GM12874 (cell line): ENCODE results near the gene RFPL1.
"Not testable (repeated sequence)": the region's sequence is repeated elsewhere in the genome, so short reads cannot be mapped to it uniquely, and the experiment has no call there.

Source experiments
- TF ChIP-seq, protein P1 (sequence below): IDR thresholded peaks from 2 replicates; pipeline ENCODE4 v1.5.1; 2011; ENCODE audit warnings: low read depth, mild to moderate bottlenecking, control low read depth, low read length, moderate library complexity; ENCODE audit not compliant: insufficient read depth

The RFPL1 gene

DNA sequence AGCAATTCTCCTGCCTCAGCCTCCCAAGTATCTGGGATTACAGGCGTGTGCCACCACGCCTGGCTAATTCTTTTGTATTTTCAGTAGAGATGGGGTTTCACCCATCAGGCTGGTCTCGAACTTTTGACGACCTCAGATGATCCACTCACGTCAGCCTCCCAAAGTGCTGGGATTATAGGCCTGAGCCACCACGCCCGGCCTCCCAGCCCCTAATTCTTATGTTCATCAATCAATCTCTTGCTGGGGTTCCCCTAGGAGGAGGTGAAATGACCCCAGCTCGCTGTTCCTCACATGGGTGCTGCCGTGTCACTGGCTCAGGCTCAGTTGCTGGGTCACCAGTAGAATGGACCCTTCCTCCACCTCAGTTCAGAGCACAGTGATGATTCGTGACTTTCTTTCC is at the start of gene RFPL1:
RFPL1 (plus strand) TSS at position 301 of the 400 bp plus-strand sequence.
- TF ChIP-seq, protein P1, sequence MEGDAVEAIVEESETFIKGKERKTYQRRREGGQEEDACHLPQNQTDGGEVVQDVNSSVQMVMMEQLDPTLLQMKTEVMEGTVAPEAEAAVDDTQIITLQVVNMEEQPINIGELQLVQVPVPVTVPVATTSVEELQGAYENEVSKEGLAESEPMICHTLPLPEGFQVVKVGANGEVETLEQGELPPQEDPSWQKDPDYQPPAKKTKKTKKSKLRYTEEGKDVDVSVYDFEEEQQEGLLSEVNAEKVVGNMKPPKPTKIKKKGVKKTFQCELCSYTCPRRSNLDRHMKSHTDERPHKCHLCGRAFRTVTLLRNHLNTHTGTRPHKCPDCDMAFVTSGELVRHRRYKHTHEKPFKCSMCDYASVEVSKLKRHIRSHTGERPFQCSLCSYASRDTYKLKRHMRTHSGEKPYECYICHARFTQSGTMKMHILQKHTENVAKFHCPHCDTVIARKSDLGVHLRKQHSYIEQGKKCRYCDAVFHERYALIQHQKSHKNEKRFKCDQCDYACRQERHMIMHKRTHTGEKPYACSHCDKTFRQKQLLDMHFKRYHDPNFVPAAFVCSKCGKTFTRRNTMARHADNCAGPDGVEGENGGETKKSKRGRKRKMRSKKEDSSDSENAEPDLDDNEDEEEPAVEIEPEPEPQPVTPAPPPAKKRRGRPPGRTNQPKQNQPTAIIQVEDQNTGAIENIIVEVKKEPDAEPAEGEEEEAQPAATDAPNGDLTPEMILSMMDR: not testable (repeated sequence)

DNA sequence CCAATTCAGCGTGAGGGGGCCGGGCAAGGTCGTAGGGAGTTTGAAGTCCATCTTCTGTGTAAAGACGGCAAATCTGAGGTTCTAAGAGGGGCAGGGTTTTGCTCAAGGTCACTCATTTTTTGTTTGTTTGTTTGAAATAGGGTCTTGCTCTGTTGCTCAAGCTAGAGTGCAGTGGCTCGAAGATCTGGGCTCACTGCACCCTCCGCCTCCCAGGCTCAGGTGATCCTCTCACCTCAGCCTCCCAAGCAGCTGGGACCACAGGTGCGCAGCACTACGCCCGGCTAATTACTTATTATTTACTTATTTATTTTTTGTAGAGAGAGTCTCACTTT is 49.7 kb upstream of the RFPL1 start:
- TF ChIP-seq, protein P1: no peak

DNA sequence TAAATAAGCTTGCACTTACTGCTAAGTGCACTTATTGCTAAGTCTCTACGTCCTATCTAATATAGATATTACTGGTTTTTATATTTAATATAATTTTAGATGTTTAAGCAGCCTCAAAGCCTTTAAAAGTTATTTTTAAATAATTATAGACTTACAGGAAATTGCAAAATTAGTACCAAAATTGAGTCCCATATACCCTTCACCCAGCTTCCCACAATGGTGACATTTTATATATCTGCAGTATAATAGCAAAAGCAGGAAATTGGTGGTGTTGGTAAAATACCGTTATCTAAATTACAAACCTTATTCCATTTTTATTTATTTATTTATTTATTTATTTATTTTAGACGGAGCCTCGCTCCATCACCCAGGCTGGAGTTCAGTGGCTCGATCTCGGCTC is 48.1 kb upstream of the RFPL1 start:
- TF ChIP-seq, protein P1: no peak

DNA sequence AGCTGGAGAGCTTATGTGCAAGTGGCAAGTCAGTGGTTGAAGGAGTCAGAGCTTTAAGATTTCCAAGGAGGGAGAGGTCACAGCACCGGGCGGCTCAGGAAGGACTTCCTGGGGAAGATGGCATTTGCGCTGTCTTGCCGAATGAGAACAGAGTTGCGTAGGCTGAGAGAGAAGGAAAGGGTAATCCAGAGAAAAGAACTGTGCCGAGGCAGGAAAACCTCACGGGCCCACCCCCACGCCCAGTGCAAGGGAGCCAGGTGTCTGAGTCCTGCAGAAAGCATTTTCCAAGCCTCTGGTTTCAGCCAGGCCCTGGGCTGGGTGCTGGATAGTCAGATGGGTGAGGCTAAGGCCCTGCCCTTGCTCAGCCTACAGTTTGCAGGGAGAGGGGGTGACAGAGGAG is 46.8 kb upstream of the RFPL1 start:
- TF ChIP-seq, protein P1: no peak

DNA sequence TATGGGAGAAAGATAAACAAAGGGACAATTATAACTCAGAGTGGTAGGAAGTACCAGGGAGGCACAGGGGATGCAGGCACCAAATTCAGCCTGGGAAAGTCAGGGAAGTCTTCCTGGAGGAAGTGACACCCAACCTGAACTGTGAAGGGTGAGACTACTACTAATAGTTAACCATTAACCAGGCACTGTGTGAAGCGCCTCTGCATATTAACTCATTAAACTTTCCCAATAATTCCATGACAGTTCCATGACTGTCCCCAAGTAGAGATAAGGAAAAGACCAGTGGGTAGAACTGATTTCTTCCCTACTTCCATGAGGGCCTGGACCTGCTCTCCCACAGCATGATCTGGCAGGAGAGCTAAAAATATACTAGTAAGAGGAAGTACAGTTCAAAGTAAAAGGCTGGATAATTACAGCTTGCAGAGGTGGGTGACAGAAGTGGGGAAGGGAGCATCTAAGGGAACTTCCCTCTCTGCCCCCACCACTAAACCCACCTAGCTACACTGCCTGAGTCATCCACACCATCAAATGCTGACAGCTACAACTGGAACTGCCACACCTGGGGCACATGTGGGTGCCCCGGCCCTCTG is 45.3 kb upstream of the RFPL1 start:
- TF ChIP-seq, protein P1: no peak

DNA sequence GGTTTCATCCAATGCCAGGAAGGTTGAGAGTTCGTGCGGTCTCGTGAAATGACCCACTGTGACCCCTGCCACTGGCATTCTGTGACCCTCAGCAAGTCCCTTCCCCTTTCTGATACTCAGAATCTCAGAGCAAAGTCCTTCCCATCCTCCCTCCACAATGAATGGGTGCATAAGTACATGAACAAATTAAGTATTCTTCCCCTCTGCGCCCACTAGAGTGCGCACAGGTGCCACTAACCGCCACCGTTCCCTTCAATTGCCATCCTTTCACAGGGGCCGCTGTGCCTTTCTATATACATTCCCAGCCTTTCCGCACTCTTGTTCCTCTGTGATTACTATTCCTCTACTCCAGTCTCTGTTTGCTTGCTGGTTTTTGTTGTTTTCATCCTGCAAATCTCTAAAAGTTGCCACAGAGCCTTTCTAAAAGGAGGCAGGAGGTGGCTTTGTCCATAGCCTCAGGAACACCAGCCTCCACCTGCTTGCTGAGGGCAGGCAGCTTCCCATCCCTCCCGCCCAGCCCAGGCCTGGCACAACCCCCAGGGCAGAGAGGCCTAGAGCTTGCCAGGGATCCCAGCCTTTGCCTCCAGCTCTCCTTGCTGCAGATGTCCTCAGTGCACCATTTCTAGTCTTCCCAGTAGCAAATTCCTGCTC is 43.3 kb upstream of the RFPL1 start:
- TF ChIP-seq, protein P1: peak; percentile 83

DNA sequence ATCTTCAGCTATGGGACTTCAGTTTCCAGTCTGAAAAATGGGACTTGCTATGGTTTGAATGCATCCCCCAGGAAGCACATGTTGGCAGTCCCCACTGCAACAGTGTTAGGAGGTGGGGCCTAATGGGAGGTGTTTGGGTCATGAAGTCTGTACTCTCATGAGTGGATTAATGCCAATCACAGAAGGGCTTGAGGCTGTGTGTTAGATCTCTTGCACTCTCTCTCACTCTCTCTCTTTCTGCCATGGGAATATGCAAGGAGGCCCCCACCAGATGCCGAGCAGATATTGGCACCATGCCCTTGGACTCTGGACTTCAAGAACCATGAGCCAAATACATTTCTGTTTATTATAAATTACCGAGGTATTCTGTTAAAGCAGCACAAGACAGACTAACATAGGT is 42.3 kb upstream of the RFPL1 start:
- TF ChIP-seq, protein P1: no peak
